ENCODE measurements around the gene GPHB5. TPM values are rescaled to one million over a fixed set of nuclear protein-coding genes. Genes with fewer than 3 reads are reported as not detected.

GPHB5 gene
- total RNA-seq, 2 experiments from 2014 or later: not detected

GRCh38 chr14:63292805-63293204 is 25.9 kb downstream of the GPHB5 start:
- no TSS peak for BruUV-seq (replicated peaks)
- Histone ChIP-seq H3K27ac (ENCODE audit: low read depth, low read length, poor library complexity, severe bottlenecking) (no peak overlapping the region), H3K9me3 (ENCODE audit: low read length) (no peaks in the 10 kb centered on the region), H3K4me3 (ENCODE audit: low read depth, low read length, poor library complexity, severe bottlenecking) (no peak overlapping the region), H3K79me2 (ENCODE audit: insufficient read depth, low read depth, low read length) (no peaks in the 10 kb centered on the region), H2AFZ (ENCODE audit: low read length) (no peak overlapping the region), H3K9me2 (ENCODE audit: insufficient read depth, low read length) (no peaks in the 10 kb centered on the region), H3K4me1 (ENCODE audit: insufficient read depth, low read length, poor library complexity, severe bottlenecking) (no peaks in the 10 kb centered on the region), H3K4me2 (ENCODE audit: low read length) (no peak overlapping the region), H3K36me3 (ENCODE audit: insufficient read depth, low read length) (no peaks in the 10 kb centered on the region), H4K20me1 (ENCODE audit: insufficient read depth, low read length) (no peaks in the 10 kb centered on the region)
- DNase-seq (ENCODE audit: low spot score): no peak
- TF ChIP-seq CTCF (conservative IDR thresholded peaks at IDR 0.05; ENCODE audit: low read length): no peak
- no peak for TF ChIP-seq EZH2phosphoT487 (IDR thresholded peaks at IDR 0.05; ENCODE audit: borderline replicate concordance, low read depth, low read length)
- CTCF ChIA-PET (ENCODE audit: unreplicated experiment): no interaction called here
- intact Hi-C loops (cut with micrococcal nuclease; ENCODE audit: unreplicated experiment): no loop called here
- POLR2A ChIA-PET: interaction anchor here (0.6 kb wide), 2 partner anchors 21 to 22 kb away, joined by 3 to 4 read pairs; no protein-coding TSS in a partner anchor

DNA sequence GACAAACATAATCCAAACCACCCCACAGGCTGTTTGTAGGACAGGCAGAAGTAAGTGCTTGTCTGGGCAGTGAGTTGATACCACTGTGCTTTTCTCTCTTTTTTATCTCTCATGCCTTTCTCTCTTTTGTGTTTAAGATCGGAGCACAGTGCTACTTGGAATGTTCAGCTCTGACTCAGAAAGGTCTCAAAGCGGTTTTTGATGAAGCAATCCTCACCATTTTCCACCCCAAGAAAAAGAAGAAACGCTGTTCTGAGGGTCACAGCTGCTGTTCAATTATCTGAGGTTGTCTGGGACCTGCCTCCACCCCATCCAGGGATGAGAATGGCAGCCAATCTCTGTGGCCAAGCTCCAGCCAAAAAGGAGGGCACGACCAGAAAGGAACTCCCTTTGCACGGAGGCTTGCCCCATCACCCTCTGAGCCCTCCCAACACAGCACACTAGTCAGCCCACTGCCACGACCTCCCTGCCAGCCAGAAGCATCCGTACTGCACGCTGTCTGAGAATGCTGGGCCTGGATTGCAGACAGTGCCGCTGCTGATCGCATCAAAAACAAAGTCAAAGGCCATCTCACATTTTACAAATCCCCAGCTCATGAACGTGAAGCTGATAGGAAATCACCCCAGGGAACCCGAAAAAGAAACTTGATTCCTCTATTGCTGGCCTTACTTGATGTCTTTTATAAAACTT is 27.8 kb downstream of the GPHB5 start:
- no peak overlapping the region for H2AFZ ChIP-seq (ENCODE audit: low read length)

More for the DNA sequence above, 27.8 kb downstream of the GPHB5 start:
- intact Hi-C loops (cut with micrococcal nuclease; ENCODE audit: unreplicated experiment): no loop called here
- Histone ChIP-seq H3K27ac (ENCODE audit: low read depth, low read length, poor library complexity, severe bottlenecking) (no peak overlapping the region), H3K4me2 (ENCODE audit: low read length) (no peak overlapping the region), H4K20me1 (ENCODE audit: insufficient read depth, low read length) (no peaks in the 10 kb centered on the region), H3K9me2 (ENCODE audit: insufficient read depth, low read length) (no peaks in the 10 kb centered on the region), H3K4me3 (ENCODE audit: low read depth, low read length, poor library complexity, severe bottlenecking) (no peak overlapping the region), H3K79me2 (ENCODE audit: insufficient read depth, low read depth, low read length) (no peaks in the 10 kb centered on the region), H3K36me3 (ENCODE audit: insufficient read depth, low read length) (no peaks in the 10 kb centered on the region), H3K9me3 (ENCODE audit: low read length) (no peaks in the 10 kb centered on the region), H3K4me1 (ENCODE audit: insufficient read depth, low read length, poor library complexity, severe bottlenecking) (no peaks in the 10 kb centered on the region)
- no peak for DNase-seq (ENCODE audit: low spot score)
- BruUV-seq (replicated peaks): no TSS peak
- ChIA-PET CTCF (ENCODE audit: unreplicated experiment) (no interaction called here), POLR2A (no interaction called here)
- TF ChIP-seq CTCF (conservative IDR thresholded peaks at IDR 0.05; ENCODE audit: low read length): no peak
- no peak for TF ChIP-seq EZH2phosphoT487 (IDR thresholded peaks at IDR 0.05; ENCODE audit: borderline replicate concordance, low read depth, low read length)
